Stimulated activated CD4-positive, alpha-beta T cell treated with anti-CD3 and anti-CD28 coated beads, TNF-alpha, amount 100 ng/mL, for 4 hours (primary cell): ENCODE measurements around the gene AMBRA1.
"Not testable (repeated sequence)": the region's sequence is repeated elsewhere in the genome, so short reads cannot be mapped to it uniquely, and the experiment has no call there.

Experiments
- DNase-seq, 3 experiments: peaks; one replicate each; pipeline ENCODE4 v3.0.0-alpha.2; 2020; ENCODE audit warnings: low read depth in 3 of 3

The AMBRA1 gene

DNA sequence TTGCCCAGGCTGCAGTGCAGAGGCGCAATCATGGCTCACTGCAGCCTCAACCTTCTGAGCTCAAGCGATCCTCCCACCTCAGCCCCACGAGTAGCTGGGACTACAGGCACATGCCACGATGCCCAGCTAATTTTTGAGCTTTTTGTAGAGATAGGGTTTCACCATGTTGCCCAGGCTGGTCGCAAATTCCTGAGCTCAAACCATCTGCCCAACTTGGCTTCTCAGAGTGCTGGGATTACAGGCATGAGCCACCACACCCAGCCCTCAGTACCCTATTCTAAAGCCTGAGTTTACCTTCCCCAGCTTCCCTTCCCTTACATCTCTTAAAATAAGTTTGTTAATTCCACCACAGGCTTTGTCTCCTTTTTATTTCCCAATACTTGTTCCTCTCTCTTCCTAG, 59.1 kb downstream of the AMBRA1 start:
- no peak for DNase-seq

DNA sequence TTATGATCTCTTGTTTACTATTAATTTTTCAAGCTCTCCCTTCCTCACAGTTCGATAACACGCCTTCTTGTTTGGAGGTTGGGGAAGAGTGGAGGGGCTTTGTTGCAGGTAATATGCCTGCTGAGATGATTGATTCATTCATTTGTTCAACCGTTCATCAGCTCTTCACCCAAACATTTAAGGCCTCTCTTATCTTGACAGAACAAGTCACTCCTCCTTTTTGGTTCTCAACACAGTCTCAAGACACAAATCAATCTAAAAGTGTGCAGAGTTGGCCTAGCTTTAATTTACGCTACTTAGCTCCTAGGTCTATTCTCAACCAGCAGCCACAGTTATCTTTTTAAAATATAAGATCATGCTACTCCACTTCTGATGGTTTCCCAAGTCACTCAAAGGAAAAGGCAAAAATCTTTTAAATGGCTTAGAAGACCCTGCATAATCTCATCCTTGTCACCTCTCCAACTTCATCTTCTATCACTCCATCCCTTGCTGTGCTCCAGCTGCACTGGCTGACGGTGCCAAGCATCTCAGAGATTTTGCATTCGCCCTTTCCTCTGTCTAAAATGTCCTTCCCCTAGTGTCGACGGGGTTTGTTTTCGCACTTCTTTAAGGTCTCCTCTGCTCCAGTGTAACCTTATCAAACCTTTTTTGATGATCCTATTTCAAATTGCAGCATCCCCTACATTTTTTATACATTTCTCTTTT, 60.3 kb downstream of the AMBRA1 start:
- no peak for DNase-seq

DNA sequence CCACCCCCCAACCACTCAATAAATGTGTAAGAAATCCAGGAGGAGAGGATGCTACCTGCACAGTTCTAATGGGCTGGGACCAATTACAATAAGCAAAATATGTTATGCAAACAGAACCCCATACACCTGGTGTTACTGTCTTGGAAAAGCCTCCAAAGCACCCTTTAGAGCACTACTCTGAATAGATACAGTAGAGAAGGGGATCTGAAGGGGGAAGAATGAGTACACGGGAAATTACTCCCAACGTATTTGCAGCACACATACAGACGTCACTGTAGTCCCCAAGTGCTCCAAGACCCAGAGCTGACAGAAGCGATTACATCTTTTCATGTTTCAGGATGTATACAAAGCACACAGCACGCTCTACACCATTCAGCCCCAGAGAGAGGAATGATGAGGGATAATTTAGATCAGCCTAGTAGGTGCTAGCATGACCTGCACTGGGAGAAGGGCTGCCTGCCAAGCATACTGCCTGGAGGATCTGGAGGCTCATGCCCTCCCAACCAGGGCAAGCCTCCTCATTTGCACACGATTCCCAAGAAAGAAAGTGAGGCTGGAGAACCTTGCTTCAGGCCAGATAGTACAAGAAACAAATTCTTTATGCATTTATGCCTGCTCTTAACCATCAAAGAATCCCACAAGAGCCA, 63.8 kb downstream of the AMBRA1 start:
- no peak for DNase-seq

DNA sequence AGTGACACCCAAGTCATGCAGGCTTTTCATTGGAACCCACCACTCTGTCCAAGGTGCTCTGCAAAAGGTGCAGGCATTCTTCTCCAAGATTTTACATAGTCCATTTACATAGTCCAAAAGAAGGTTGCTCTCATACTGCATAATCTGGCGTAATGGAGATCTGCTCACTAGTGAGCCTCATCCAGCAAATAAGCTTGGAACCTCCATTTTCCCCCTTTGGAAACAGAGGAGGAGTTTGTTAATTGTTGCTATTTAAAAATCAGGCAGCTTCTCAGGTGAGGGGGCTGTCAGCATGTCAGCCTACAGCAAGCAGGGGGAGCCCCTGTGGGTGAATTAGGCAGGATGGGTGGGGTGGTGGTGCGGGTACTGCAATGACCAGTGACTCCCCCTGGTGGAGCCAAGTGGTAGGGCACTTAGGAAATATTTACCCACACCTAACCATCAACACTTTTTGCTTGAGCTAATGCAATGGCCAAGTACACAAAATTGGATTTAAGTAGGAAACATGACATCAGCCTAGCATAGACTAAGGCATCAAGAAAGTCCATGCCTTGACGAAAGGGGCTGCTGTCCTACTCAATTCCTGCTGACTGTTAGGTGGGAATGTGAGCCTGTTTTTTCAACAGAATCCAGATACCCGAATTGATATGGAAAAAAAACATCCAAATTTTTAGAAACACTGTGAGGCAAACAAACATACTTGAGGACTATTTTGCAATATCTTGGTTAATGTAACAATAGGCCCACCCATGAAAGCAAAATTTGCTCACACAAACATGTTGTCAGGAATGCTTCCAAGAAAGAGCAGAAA, 64.5 kb downstream of the AMBRA1 start:
- DNase-seq: peak; percentile 43 to 54 (median 47)

DNA sequence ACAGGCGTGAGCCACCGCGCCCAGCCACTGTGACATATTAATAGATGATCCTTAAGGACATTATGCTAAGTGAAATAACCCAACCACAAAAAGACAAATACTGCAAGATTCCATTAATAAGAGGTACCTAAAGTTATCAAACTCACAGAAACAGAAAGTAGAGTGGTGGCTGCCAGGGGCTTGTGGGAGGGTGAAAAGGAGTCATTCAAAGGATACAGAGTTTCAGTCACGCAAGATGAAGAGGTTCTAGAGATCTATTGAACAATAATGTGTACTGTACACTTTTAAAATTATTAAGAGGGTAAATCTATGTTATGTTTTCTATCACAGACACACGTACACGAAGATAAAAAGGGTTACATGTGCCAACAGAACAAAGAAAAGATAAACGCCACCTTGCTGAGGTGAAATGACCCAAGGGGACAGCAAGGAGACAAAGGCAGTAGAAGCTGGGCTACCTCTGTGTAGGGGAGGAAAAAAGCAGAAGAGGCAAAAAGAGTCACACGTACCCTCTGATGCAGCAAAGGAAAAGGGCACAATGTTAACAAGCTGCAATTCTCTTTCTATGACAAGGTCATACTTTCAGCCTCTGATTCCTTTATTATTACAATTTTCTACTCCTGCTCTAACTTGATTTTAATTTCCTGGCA, 65.3 kb downstream of the AMBRA1 start:
- DNase-seq: no peak

DNA sequence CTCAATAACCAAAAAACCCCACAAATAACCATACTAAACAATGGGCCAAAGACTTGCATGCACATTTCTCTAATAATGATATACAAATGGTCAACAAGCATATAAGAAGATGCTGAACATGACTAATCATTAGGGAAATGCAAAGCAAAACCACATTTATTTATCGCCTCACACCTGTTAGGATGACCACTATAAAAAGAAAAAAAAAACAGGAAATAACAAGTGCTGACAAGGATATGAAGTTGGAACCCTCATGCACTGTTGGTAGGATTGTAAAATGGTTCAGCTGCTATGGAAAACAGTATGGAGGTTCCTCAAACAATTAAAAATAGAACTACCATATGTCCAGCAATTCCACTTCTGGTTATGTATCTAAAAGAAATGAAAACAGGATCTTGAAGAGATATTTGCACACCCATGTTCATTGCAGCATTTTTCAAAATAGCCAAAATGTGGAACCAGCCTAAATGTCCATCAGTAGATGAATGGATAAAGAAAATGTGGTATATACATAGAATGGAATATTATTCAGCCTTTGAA, 66.2 kb downstream of the AMBRA1 start:
- no peak for DNase-seq

DNA sequence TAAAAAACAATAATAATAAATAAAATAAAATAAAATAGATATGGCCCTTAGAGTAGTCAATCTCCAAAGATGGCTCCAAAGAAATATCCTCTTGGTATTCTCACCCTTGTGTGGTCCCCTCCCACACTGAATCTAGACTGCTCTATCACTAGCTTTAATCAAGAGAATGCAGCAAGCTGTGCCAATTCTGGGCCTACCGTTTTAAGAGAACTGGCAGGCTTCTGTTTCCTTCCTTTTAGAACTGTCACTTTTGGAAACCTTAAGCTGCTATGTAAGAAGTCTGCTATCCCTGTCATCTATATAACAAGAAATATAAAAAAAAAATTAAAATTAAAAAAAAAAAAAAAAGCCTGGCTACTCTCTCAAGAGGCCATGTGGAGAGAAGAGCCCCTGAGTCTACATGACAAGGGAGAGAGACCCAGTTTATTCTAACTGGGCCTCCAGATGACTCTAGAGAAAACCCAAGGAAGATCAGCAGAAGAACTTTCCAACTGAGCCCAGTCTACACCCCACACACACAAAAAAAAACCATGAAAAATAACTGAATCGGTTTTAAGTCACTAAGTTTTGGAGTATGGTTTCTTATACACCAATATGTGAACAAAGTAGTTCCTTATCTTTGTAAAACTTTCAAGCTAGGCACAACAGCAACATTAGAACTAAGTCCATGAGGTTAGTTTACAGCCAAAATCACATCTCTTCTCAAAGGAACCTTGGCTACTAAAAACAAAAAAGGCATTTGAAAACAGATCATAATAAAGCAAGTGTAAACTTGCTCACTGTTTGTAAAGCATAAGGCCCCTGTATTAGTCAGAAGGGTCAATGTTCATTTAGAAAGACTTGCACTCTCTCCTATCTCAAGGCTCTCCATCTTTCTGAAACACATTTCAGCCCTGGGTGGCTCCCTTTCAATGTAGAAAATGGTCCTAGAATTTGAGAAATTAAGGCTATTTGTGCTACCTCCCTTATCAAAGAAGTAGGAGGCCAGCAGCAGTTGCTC, 67.3 kb downstream of the AMBRA1 start:
- no peak for DNase-seq

DNA sequence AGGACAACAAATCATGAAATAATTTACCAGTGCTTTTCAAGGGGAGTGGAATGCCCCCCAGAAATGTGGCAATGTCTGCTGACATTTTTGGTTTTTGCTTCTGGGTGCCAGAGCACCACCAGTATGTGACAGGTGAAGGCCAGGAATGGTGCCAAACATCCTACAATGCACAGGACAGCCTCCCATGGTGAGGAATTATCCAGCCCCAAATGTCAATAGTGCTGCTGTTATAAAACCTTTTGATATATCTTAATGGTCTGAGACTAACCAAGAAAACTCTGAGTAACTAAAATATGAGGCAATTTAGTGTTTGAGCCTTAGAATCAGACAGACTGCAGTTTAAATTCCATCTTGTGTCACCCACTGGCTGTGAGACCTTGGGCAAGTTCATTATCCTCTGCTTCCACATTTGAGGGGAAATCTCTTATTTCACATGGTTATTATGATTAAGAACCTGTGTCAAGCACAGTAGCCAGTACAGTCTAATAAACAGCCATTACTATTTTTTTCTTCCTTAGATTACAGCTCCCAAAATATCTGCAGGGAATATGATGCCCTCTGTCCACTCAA, 69.5 kb downstream of the AMBRA1 start:
- DNase-seq: no peak

DNA sequence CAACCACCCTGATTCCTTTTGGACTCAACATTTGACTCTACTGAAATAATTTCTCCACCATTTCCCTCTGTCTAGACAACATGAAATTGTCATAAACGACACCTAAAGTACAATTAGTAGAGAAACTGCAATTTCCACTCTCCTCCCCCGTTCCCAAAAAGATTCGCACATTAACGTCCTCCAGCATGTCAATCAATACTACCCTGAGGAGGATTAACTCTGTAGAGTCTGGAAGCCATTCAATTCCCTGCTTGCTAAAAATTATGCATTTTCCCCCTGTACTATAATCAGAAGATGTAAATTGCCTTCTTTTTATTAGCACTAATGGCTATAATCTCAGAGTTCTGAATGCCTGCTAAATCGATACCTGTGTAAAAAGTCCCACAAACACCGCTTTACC, 70.5 kb downstream of the AMBRA1 start:
- no peak for DNase-seq

DNA sequence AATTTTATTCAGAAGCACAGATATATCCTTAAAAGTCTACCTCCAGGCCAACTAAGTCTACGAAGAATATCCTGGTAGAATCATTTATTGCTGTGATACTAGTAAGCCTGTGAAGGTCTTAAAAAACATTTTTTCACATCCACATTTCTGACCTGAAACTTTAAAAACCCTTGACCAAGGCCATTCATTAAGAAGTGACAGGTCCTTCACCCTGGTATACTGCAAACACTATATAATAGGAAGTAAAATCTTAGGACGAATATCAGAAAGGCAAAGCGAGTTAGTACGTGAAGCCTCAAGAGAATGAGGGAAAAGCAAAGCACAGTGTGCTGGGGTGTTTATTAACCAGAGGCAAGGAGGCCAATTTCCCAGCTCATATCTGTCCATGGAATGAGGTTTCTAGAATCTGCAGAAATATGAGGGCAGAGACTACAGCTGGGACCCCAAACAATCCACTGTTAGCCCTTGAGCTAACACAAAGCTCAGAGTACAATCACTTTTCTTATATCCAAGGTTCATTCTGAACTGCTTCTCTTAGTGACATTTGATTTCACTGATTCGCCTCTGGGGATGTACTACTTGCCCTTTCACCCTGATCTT, 71.0 kb downstream of the AMBRA1 start:
- DNase-seq: no peak

DNA sequence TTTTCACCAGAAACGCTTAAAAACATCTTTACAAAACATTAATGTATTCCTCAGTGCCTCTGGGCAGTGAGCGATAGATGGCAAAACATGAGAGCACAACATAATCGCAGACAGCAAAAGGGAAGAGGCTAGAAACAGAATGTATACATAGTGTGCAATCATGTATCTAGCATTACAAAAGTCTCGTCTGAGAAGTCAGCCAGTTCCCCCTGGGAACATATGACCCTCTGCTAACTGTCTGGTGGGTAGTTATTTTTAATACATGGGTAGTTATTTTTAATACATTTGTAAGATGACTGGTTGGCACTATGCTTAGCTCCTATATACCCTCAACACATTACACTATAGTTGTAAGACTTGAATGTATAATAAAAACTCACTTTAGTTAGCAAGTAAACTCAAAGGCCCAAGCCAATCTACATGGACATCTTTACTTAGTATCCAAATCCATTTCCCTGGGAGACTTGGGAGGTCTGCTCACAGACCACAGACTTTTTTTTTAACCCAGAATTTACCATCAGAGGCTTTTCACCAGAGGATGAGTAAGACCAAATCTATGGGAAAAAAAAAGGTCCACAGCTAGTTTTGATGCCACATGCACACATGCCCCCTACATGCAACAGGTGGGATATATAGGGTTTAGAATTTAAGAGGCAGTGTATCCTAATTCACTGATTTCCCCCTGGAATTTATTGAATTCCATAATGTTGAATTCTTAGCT, 71.7 kb downstream of the AMBRA1 start:
- DNase-seq: no peak

DNA sequence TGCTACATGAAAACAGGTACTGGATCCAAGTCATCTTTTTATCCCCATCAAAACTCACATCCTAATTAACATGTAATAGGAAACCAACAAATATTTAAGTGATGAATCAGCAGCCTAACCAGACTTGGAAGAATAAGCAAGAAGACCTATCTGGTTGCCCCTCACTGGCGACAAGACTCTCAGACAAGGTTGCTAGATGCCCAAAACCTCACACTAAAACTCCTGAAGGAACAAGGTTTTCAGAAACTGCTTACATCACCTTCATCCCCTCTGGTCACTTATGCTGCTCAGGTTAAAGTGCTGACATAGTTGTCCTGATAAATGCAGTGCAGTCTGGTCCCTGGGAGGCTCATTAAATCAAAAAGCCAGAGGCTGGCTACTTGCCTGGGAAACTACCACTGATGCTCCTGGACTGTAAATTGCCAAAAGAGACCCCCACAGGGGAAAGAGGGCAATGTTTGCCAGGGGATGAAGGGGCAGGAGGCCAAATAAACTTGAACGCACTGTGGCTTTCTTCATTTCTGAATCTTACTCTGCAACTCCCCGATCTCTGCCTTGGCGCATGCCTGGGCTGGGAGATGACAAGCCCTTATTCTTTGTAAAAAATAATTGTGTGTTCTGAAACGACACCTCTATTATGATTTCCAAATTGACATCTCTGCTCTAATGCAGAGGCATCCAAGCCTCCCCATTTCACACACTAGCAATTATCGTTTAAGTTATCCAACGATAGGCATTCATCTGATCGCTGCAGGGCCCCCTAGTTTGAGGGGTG, 72.7 kb downstream of the AMBRA1 start:
- DNase-seq: no peak

DNA sequence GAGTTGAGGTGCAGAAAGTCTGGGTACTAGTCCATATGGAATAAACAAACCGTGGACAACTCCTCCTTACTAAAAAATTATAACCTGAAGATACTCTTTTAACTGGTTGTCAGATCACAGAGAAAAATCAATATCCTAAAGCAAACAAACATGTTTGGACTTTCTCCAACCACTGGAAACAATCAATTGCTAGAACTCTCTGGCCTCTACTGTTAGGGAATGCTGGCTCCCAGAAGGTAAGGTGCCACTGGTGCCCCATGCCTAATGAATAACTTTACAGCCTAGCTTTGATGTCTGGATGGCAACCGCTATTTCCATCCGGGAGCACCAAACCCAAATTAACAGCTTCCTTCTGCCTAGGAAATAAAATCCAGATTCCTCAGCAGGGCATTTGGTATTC, 74.5 kb downstream of the AMBRA1 start:
- no peak for DNase-seq

DNA sequence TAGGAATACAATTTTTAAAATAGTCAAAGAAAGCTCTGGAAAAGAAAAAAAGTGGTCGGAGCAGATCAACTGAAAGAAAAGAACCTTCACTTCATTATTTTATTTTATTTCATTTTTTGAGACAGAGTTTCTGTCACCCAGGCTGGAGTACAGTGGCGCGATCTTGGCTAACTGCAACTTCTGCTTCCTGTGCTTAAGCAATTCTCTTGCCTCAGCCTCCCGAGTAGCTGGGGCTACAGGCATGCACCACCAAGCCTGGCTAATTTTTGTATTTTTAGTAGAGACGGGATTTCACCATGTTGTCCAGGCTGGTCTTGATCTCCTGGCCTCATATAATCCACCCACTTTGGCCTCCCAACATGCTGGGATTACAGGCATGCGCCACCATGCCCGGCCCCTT, 74.9 kb downstream of the AMBRA1 start:
- not testable (repeated sequence) for DNase-seq

DNA sequence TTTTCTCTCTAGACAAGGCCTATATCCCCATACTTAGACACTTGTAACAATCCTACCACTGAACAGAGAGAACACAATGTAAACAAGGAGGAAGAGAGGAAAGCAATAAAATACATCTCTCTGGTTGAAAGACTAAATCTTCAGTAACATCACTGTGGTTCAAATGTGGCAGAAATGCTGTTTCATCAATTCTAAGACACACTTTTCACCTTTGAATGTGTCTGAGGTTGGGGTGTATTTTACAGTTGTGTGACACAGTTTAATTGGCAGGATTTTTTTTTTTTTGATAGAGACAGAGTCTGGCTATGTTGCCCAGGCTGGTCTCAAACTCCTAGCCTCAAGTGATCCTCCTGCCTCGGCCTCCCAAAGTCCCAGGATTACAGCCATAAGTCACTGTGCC, 79.5 kb downstream of the AMBRA1 start:
- DNase-seq: no peak

DNA sequence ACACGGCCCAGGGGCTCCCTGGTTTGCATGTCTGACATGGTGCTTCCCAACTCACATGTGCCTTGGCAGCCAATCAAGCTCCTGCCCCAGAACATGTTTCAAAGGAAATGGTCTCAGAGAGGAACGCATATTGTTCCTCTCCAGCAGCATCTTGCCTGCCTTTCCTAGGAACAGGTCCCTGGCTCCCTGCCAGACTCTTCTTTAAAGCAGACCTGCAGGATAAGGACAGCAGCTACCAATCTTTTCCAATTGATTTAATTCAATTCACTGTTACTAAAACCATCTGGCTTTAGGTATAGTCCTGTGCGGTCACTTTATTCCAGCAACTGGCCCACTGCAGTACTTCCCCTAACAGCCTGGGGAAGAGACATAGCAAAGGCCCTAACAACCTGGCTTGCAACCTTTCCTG, 79.9 kb downstream of the AMBRA1 start:
- no peak for DNase-seq

DNA sequence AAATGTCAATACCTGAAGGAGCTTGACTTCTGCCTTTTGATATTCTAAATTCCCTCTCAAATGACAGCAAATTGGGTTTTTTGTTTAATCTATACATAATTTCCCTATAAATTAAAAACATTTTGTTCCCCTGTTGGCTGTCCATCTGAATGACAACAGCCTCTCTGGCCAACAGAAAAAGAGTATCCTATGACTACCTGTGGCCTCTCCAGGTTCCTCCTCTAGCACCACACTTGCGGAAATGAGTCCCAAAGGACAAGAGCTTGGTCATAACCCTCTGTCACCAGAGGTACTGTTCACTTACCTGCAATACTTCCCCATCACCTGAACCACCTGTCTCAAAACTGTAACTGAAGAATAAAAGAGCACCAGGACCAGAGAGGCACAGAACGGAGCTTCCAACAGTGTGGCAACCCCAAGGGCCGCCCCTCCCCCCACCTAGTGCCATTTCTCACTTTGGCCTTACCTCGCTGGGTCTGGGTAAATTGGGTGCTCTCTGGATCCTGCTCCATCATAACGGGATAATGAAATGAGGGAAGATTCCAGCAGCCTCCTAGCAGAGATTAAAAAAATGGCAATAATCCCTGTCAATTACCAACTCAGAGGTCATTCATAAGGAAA, 81.5 kb downstream of the AMBRA1 start:
- DNase-seq: no peak

DNA sequence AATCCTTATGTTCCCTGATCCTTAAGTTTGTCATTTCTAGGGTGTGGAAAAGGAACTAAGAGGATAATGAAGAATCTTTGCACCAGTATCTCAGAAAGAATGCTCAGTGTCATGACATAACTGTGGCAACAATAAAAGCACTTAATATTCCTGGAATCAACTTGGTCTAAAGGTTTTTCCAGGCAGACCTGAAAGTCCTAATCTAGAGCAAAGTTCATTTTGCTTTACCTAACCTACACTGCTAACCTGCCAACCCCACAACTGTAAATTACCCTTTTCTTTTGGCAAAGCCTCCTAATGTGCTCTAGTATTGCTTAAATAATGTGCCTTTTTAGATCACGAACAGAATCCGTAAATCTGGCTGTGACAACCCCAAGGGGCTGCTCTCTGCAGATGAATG, 82.5 kb downstream of the AMBRA1 start:
- DNase-seq: no peak
